Fibroblast of gingiva (primary cell): Measurements from ENCODE around the gene TULP4.
"Not testable (repeated sequence)": the region's sequence is repeated elsewhere in the genome, so short reads cannot be mapped to it uniquely, and the experiment has no call there.

ENCODE experiments used
- DNase-seq: peaks from one replicate; pipeline ENCODE4 v3.0.0-alpha.2; 2011; ENCODE audit warnings: low read depth

The TULP4 gene

DNA sequence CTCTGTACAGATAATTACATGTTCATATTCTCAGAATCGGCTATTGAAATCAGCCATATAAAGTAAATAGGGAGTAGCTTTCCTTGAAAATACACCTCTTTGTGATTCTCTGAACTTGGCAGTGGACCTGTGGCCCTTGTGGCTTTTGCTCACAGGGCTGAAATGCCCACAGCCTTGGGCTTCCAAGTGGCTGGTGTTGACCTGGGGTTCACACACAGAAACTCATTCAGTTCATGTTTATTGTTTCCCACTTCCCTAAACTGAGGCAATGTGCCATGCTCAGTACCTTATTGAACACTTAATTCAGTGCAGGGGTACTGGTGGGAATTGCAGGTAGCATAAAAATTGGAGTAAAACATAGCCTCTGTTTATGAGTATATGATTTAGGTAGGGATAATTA lies 19.1 kb upstream of the TULP4 start:
- no peak for DNase-seq

DNA sequence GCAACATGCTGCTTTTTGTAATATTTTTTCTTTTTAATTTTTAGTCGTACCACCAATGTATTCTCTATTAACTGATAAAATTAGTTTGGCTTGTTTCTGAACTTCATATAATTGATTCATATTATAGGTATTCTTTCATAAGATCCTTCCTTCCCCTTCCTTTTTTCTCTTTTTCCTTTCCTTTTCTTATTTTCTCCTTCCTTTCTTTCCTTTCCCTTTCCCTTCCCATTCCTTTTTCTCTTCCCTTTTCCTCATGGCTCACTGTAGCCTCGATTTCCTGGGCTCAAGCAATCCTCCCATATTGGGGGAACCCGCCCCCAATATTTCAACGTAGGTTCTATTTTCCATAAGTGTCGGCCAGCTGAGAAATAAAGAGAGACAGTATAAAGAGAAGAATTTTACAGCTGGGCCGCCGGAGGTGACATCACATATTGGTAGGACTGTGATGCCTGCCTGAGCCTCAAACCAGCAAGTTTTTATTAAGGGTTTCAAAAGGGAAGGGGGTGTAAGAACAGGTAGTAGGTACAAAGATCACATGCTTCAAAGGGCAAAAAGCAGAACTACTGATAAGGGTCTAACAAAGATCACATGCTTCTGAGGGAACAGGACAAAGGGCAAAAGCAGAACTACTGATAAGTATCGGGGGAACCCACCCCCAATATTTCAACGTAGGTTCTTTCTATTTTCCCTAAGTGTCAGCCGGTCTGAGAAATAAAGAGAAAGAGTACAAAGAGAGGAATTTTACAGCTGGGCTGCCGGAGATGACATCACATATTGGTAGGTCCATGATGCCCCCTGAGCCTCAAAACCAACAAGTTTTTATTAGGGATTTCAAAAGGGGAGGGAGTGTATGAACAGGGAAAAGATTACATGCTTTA lies 16.1 kb upstream of the TULP4 start:
- DNase-seq, result not testable (repeated sequence)

DNA sequence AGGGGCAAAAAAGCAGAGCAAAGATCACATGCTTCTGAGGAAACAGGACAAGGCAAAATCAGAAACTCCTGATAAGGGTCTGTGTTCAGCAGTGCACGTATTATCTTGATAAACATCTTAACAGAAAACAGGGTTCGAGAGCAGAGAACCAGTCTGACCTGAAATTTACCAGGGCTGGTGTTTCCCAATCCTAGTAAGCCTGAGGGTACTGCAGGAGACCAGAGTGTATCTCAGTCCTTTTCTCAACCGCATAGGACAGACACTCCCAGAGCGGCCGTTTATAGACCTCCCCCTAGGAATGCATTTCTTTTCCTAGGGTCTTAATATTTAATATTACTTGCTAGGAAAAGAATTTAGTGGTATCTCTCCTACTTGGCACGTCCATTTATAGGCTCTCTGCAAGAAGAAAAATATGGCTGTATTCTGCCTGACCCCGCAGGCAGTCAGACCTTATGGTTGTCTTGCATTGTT lies 15.4 kb upstream of the TULP4 start:
- DNase-seq, result not testable (repeated sequence)

DNA sequence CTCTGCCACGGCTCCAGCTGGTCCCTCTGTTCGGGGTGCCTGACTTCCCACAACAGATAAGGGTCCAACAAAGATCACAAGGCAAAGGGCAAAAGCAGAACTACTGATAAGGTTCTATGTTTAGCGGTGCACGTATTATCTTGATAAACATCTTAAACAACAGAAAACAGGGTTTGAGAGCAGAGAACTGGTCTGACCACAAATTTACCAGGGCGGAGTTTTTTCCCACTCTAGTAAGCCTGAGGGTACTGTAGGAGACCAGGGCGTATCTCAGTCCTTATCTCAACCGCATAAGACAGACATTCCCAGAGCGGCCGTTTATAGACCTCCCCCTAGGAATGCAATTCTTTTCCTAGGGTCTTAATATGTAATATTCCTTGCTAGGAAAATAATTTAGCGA lies 14.6 kb upstream of the TULP4 start:
- DNase-seq, result not testable (repeated sequence)

DNA sequence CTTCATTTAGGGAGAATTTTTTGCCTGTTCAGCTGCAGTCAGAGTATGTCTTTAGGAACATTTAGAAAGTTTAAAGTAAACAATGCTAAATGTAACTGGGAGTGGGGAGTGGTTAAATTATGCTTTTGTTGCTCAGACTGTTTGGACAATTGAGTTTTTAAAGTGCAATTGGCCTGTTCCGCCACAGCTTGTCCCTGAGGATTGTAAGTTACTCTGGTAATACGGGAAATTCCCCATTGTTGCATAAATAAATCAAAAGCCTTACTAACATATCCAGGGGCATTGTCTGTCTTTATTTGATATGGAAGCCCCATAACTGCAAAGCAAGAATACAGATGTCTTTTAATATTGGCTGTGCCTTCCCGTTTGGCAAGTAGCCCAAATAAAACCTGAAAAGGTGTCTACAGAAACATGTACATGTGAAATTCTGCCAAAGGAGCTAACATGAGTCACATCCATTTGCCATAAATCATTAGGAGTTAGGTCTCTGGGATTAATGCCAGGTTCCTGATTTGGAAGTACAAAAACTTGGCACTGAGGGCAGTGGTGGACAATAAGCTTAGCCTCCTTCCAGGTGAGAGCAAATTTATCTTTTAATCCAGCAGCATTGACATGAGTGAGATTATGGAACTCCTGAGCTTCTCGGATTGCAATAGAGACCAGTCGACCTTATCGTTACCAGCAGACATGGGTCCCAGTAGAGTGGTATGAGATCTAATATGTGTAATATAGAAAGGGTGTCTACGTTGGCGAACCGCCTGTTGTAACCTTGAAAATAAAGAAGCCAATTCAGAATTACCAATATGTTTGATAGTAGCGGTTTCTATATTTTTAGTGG lies 11.7 kb upstream of the TULP4 start:
- DNase-seq, result peak; percentile 49

DNA sequence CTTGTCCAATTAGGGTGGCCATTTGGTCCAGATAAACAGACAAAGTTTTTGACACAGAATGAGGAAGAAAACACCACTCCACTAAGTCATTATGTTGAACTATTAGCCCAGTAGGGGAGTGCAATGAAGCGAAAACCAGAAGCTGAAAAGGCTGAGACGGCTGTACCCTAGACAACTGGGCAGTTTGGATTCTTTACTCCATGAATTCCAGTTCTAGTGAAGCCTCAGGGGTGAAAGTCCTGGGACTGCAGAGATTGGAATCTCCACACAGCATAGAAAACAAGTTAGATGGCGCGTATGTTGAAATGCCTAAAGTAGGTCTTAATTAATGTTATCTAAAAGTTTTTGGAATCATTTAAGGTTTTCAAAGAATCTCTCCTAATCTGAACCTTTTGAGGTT lies 10.7 kb upstream of the TULP4 start:
- not testable (repeated sequence) for DNase-seq

DNA sequence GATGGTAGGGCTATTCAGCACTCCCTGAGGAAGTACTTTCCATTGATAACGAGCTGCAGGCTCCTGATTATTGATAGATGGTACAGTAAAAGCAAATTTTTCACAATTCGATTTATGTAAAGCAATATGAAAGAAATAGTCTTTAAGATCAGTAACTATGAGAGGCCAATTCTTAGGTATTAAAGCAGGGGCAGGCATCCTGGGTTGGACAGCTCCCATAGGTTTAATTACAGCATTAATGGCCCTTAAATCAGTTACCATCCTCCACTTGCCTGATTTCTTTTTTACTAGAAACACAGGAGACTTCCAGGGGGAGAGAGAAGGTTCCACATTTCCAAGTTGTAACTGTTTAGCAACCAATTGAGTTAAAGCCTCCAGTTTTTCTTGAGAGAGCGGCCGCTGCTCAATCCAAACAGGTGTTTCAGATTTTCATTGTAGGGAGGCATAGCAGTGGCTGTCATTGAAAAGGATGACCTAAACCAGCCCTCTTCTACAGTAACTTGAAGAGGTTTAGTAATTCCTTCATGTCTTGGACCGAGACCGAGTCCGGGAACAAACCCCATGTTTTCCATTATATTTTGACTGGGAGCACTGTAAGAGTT lies 10.0 kb upstream of the TULP4 start:
- not testable (repeated sequence) for DNase-seq

DNA sequence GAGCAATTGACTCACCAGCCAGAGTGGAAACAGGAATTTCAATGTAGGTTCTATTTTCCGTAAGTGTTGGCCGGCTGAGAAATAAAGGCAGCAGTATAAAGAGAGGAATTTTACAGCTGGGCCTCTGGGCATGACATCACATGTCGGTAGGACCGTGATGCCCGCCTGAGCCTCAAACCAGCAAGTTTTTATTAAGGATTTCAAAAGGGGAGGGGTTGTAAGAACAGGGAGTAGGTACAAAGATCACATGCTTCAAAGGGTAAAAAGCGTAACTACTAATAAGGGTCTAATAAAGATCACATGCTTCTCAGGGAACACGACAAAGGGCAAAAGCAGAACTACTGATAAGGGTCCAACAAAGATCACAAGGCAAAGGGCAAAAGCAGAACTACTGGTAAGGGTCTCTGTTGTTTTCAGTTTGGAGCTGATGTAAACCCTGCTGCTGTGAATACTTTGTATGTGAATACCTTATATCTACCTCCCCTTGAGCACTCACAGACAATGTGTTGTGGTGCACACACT lies 9.0 kb upstream of the TULP4 start:
- no peak for DNase-seq

DNA sequence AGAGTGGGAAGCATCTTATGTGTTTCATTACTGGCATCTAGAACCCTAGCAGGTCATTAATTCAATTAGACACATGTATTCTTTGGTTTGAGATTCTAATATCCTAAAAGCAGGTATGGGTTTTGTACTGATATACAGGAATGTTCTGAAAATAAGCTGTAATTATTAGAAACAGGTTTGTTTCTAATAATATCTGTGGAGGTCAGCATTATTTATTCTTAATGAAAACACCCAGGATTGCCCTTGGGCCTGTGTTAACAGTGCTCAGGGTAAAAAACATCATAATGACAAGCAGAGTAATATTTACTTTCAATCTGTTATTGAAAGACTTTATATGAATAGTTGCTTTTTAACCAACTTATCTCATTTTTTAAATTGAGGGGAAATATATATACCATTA lies 8.0 kb upstream of the TULP4 start:
- no peak for DNase-seq

DNA sequence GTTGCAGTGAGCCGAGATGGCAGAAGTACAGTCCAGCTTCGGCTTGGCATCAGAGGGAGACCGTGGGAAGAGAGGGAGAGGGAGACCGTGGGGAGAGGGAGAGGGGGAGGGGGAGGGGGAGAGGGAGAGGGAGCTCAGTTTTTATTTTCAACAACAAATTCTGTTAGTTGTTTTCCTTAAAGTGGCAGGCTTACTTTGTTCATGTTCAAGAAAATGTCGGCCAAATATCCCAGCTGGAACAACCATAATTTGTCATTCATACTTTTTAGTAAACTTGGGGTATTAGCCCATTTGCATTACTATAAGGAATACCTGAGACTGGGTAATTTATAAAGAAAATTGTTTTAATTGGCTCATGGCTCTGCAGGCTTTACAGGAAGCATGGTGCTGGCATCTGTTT lies 2.5 kb upstream of the TULP4 start:
- DNase-seq, result no peak

DNA sequence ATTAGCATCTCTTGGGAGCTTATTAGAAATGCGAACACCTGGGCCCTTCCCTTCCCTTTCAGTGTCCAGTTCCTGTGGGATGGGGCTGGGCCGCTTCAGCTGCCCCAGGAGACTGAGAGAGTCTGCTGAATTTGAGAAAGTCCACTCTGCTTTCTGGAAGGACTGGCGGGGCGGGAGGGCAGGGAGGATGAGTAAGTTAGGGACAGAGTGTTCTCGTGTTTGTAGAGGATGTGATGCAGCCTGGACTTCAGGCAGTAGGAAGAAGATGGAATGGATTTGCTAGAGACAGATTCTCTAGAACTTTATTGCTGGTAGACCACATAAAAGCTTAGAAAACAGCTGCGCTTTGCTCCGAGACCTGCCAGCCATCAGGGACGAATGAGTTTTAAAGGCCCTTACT lies 1.1 kb upstream of the TULP4 start:
- no peak for DNase-seq

DNA sequence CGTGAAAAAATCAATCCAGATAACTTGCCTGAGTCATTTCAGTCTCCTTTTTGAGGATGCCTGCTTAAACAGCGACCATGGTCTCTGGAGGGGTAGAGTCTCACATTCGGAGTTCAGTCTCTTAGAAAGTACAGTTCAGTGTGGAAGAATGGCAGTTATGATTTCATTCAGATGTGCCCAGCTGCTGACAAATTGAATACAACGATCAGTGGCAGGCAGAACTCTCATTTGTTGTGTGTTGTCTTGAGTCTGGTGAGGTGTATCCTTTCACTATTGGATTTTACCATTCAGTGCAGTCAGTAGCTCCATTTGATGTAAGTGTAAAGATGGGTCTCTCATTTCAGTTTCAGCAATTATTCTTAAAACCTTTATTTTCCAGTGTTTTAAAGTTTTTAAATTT lies 639 bp upstream of the TULP4 start:
- no peak for DNase-seq

DNA sequence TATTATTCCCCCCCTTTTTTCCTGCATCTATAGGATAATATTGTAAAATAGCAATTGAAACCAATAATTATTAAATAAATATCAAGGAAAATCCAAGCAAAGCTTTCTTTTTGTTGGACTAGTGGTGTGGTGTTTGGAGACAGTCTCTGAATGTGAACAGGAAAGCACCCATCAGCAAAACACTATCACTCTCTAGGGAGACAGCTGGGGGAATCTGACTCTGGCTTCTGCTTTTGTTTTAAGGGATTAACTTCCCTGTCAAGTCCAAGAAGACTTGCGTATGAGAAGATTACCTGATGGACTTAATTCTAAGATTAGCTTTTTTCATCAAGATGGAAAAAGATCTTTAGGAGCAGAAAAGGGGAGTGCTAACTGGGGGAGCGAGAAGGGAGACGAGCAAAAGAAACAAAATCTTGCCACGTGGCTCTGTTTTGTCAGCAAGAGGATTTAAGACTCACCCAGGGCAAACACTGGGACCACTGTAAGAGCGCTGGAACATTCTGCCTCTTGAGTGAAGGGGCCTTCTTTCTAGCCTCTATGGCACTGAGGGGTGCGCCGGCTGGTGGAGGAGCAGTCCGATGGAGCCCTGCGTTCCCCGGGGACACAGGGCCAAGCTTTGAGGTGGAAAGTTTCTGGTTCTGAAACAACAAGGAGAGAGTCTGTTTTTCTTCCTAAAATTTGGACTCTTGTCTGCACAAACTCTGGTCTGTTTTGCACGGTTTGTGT lies 570 bp downstream of the TULP4 start:
- DNase-seq, result no peak

DNA sequence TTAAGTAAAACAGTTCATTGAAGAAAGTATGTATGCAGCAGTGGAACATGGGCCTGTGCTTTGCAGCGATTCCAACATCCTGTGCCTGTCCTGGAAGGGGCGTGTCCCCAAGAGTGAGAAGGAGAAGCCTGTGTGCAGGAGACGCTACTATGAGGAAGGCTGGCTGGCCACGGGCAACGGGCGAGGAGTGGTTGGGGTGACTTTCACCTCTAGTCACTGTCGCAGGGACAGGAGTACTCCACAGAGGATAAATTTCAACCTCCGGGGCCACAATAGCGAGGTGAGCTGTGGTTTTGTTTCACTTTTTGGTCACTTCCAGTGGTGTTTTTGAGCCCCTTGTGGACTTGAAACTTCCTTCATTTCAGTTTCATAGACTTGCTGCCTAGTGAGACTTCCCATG lies 1.7 kb downstream of the TULP4 start:
- DNase-seq, result no peak

DNA sequence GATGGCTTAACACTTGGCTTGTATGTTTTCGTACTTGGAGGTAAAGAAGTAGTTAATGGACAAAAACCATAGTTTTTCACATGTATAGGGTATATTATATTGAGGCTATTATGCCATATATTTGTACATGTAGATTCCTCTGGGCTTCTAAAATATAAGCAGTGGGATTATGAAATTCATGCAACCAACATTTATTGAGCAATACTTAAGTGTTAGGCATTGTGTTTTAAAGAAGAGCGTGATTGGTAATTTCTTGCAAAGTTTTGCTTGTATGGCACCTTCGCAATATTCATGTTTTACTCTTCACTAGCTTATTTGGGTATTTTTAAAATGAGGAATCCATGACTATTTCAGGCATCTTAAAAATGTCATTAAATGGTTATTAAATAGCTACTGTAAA lies 2.5 kb downstream of the TULP4 start:
- no peak for DNase-seq

DNA sequence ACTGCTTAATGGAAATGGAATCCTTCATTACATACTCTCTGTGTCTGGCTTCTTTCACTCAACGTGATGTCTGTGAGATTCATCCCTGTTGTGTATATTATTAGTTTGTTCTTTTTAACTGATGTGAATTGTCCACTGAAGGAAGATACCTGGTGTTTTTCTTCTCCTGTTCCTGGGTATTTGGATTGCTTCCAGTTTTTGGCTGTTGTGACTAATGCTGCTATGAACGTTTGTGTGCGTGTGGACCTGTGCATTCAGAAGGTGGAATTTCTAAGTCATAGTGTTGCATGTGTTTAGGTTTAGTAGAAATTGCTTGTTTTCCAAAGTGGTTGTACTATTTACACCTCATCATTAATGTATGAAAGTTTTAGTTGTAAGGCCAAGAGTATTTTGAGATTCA lies 3.8 kb downstream of the TULP4 start:
- DNase-seq, result no peak

DNA sequence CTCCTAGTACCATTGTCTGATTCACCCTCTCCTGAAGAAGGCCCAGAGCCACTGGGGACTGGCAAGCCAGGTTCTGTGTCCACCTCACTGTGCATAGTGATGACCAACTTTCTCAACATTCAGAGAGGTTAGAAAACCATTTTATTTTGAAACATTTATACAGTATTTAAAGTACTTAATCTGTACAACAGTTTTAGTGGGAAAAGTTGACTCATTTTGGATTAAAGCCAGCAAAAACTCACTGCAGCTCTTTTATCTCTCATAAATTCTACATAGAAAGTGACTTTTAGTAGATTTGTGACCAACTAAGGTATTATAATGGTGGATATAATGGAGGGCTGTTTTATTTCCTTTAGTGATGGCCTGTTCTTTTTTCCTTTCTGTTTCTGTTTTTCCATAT lies 9.7 kb downstream of the TULP4 start:
- peak; percentile 30 for DNase-seq

DNA sequence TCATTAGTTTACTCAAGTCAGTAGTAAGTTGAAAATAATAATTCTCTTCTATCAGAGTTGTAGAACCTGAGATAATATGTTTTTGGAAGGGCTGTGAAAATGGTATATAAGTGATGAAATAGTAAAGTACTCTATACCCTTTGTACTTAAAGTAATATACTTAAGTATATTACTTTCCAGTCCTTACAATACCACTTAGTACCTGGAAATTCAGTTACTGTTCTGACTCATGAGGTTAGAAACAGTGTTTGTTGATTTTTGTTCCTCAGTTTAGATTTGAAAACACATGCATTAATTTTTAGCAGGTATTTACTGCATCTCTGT lies 10.1 kb downstream of the TULP4 start:
- DNase-seq, result no peak

DNA sequence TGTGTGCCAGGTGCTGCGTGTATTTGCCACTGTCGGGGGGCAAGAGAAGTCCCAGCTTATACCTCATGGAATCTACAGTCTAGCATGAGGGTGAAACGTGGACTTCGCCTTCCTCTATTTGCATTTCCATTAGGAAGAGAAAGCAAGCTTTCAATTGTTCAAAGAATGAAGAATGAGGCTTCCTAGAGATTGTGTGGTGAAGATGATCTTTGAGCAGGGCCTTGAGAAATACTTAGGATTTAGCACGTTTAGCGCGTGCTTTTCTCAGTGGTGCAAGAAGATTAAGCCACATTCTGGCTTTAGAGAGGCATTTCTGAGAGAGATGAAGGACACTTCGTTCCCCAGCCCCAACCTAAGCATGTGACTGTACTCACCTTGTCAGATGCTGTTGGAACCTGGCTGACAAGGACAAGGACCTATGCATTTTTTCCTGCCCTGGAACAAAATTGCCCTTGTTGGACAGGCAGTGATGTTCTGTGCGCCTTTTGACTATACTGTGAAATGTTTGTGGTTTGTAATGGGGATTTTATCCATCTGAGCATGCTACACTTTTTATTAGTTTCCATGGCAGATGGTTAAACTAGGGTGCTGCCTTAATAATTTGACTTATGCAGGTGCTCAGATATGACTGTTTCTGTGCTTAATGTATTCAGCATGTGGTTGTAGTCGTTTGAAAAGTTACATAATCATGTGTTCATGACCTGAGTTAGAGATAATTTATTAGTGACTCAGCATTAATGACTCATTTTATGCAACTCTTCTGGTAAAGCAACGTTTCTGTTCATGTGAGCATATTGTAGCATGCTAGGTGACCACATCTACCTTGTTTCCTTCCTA lies 10.7 kb downstream of the TULP4 start:
- peak; percentile 37 for DNase-seq

DNA sequence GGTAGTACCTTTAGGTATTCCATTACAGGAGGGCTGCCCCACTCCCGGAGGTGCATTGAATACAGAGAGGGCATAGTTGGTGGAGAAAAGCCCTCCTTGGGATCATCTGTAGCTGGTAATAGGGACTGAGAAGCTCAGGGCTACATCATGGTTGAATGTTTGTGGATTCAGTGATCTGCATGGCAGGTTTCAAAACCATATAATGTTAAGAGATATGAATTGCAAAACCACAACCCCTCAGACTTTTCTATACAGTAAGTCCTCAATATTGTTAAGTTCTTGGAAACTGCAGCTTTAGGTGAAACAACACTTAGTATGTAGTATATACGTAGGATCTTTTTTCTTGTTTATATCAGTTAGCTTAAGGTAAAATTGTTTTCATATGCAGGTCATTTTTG lies 11.3 kb downstream of the TULP4 start:
- DNase-seq, result no peak

DNA sequence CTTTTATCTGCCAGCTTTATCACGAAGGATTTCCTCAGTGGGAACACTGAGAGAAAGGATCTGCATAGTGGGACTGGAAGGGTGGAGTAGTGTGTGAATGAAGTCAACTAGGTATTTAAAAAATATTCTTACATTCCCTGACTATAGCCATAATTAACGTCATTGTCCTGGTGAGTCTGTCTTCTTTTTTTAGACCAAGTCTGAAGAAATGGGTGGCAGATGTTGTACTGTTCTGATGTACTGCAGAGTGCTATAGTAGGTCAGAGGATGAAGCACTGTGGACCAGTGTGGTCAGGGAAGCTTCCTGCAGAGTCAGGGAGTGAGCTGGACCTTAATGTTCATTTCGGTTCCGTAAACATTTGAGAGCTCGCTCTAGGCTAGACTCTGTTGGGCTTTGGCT lies 11.9 kb downstream of the TULP4 start:
- peak; percentile 4 for DNase-seq
